Measurements from ENCODE around the gene HSFY1.
"Not testable (repeated sequence)": the region's sequence is repeated elsewhere in the genome, so short reads cannot be mapped to it uniquely, and the experiment has no call there.

Gene HSFY1, protein sequence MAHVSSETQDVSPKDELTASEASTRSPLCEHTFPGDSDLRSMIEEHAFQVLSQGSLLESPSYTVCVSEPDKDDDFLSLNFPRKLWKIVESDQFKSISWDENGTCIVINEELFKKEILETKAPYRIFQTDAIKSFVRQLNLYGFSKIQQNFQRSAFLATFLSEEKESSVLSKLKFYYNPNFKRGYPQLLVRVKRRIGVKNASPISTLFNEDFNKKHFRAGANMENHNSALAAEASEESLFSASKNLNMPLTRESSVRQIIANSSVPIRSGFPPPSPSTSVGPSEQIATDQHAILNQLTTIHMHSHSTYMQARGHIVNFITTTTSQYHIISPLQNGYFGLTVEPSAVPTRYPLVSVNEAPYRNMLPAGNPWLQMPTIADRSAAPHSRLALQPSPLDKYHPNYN

DNA sequence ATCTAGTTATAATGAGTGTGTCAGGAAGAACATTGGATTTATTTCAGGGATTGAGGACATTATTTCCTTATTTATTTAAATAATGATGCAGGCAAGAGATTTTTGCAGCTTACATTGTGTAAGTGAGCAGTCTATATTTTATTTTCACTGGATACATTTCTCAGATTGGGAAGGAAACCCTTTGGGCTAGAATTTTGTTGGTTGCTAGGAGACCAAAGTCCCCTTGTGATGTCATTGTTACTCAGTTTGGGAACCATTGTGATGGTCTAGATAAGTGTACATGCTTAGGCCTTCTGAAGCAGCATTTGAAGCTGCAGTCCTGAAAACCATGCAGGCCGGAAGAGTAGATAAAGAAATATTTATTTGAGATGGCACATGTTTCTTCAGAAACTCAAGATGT is at the start of gene HSFY1:
Gene HSFY1, plus strand, starts transcription at position 301 of the 400 bp plus-strand sequence. Its CDS starts 68 bp downstream, at position 369.
- not testable (repeated sequence) for DNase-seq

DNA sequence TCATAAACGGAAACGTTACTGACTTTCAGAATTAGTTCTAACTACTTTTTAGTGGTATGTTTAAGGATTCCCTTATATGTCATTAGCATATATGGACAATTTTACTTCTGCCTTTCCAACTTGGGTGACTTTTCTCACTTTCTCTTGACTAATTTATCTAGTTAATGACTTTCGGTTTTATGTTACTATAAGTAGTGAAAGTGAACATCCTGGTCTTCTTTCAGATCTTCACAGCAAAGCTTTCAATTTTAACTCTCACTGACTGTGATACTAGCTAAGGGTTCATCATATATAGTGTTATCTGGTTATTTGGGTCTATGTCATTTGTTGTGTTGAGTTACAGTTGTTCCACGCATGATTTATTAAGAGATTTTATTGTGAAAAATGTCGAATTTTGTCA is 42.3 kb upstream of the HSFY1 start:
- DNase-seq = not testable (repeated sequence)

DNA sequence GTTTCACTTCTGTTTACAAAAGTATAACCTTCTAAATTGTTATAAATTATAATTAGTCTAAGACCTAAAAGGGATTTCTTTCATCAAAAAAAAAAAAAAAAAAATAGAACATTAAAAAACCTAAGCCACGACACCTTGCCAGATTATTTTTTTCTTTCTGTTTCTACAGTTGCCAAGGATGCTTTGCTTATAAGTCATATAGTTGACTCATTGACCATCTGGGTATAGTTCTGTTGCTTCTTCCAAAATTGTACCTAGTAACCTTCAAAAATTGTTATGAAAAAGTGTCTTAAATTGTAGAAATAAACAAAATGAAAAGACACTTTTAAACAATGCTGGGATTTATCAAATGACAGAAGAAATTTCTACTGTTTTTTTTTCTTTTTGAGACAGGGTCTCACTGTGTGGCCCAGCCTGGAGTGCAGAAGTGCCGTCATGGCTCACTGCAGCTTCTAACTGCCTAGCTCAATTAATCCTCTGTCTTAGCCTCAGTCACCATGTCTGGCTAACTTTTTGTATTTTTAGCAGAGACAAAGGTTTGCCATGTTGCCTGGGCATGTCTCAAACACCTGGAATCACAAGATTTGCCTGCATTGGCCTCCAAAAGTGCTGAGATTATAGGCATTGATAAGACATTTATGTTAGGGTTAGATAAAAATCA is 15.4 kb upstream of the HSFY1 start:
- not testable (repeated sequence) for DNase-seq

DNA sequence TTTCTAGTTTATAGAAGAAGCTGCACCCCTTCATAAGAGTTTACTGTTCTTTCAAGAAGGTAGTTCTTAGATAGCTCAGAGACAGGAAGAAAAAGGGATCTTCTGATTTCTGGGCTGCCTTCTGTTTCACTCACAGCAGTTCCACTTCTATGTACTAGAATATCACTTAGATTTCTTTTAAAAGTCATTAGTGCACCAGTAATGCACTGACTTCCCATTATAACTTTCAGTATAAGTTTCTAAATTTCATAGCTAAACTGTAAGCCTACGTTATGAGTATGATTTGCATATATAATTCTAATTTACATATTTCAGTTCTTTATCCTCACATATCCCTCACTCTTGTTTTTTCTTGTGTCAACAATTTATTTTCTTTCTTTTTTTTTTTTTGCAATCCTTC is 7.6 kb upstream of the HSFY1 start:
- not testable (repeated sequence) for DNase-seq

DNA sequence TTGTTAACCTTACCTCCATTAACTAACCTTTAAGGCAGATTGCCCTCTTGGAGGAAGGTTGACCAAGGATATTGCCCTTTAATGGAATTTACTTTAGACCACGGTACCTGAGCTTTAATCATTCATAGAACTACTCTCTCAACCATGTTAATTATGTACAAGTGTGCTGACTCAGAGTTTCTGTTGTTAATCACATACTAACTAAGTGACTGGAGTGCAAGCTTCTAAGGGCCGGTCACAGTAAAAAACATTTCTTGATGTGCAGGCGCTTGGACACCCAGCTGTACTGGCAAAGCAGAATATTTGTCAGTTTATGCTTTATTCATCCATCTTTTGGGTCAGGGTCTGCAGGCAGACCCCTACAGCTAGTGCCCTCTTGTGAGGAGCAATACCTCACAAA is 6.6 kb downstream of the HSFY1 start:
- DNase-seq = not testable (repeated sequence)

DNA sequence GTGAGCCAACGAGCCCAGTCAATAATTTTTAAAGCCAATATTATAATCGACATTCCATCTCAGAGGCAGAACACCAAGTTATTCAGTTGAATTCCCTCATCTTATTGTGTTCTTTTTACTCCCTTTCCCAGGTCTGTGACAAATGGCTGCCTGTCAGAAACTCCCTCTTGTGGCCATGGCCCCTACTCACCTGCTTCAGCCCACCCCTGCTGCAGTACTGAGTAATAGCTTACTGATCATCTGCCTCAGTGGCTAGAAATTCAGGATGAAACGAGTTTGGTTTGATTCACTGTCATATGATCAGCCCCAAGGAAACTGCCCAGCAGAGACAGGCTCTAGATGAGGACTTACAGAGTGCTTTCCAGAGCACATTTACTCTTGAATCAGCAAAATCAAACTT is 19.4 kb downstream of the HSFY1 start:
- not testable (repeated sequence) for DNase-seq
